NT2/D1 (cell line): ENCODE results near the gene OS9.

ENCODE experiments used
- DNase-seq: peaks from one replicate; pipeline ENCODE4 v3.0.0-alpha.2; 2011; ENCODE audit warnings: low read depth, low spot score
- H3K27me3 ChIP-seq: 2 replicates; pipeline ENCODE4 v1.6.0; 2011; ENCODE audit warnings: mild to moderate bottlenecking; ENCODE audit not compliant: insufficient read length, insufficient read depth
- H3K36me3 ChIP-seq: 2 replicates; pipeline ENCODE4 v1.6.1; 2011; ENCODE audit warnings: mild to moderate bottlenecking, low read length, mixed read lengths; ENCODE audit not compliant: insufficient read depth, insufficient read length
- H3K4me1 ChIP-seq: 2 replicates; pipeline ENCODE4 v1.5.1; 2011; ENCODE audit not compliant: insufficient read depth, insufficient read length
- H3K4me3 ChIP-seq: 2 replicates; pipeline ENCODE4 v1.5.1; 2011; ENCODE audit warnings: low read depth; ENCODE audit not compliant: insufficient read length
- H3K9ac ChIP-seq: 2 replicates; pipeline ENCODE4 v1.6.0; 2011; ENCODE audit warnings: low read depth; ENCODE audit not compliant: insufficient read length
- H3K9me3 ChIP-seq: 2 replicates; pipeline ENCODE4 v1.5.1; 2011; ENCODE audit warnings: mild to moderate bottlenecking, low read length; ENCODE audit not compliant: insufficient read depth
- SUZ12 ChIP-seq: IDR thresholded peaks from 2 replicates; pipeline ENCODE4 v1.6.1; 2011; ENCODE audit not compliant: insufficient read length, insufficient read depth; ENCODE audit errors: extremely low read depth
- YY1 ChIP-seq: IDR thresholded peaks from 2 replicates; pipeline ENCODE4 v1.6.1; 2011; ENCODE audit not compliant: insufficient read length, insufficient read depth
- ZNF274 ChIP-seq: IDR thresholded peaks from 2 replicates; pipeline ENCODE4 v1.6.1; 2011; ENCODE audit warnings: mild to moderate bottlenecking, low read depth, low read length

OS9 gene

DNA sequence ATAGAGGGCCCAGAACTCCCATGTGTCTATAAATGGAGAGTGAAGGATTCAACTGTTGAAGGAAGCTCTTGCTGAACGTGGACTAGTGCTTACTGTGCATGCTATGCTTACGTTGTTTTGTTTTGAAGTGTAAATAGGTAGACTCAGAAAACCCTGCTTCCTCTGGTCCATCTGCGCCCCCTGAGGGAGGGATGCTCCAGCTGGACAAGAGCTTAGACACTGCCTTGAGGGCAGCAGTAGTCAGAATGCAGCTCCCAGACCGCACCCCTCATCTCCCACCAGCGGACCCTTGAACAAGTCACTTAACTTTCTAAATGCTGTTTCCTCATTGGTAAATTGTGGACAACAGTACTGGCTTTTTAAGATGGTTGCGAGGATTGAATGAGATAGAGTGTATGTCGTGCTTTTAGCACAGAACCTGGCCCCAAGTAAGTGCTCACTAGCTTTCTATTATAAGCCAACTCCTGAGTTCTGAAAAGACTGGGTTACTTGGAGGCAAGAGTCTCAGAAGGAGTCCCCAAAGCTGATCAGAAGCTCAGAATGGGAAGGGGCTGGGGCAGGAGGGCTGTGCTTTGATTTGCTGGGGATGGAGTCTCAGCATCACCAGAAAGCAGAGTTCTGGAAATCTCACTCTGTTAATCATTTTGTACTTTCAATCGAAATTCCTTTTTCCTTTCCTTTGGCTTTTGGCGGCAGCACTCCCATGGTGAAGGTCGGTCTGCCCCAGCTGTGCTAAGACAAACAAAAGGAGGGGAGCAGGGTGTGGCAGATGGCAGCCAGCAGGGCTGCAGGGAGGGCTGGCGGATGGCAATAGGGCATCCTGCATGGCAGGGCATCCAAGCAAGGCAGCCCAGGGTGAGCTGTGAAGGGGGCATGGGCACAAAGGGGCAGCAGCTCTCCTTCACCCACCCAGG lies 29.0 kb downstream of the OS9 start:
- Histone ChIP-seq H3K9ac (no peak overlapping the region), H3K9me3 (no peaks in the 10 kb centered on the region), H3K4me1 (peaks cover 12% of the 10 kb centered on the region), H3K36me3 (peaks cover 45% of the 10 kb centered on the region), H3K4me3 (no peak overlapping the region), H3K27me3 (peaks cover 27% of the 10 kb centered on the region)
- no peak for TF ChIP-seq ZNF274
- no peak for TF ChIP-seq SUZ12
- TF ChIP-seq YY1: no peak
- no peak for DNase-seq

DNA sequence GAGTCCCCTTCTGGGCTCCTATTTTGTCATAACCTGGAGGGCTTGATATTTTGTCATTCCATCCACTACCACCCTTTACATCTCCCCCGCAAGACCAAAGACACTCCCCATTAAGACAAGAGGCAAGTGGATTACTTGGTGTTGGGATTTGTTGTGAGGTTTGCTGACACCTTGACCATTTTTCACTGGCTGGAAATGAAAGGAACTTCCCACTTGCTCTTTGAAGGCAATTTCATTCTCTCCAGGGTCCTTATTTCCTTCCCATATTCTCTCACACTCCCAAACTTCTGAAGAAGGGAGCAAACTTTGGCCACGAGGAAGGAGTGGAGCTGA lies 29.7 kb downstream of the OS9 start:
- DNase-seq: no peak
- Histone ChIP-seq H3K9me3 (no peaks in the 10 kb centered on the region), H3K9ac (no peak overlapping the region), H3K27me3 (peaks cover 29% of the 10 kb centered on the region), H3K4me3 (no peak overlapping the region), H3K36me3 (peaks cover 39% of the 10 kb centered on the region), H3K4me1 (peaks cover 12% of the 10 kb centered on the region)
- TF ChIP-seq YY1 (no peak), ZNF274 (no peak), SUZ12 (no peak)

- H3K4me3 ChIP-seq: no peak overlapping the region
- peaks cover 32% of the 10 kb centered on the region for H3K36me3 ChIP-seq
- H3K9me3 ChIP-seq: no peaks in the 10 kb centered on the region
- peaks cover 12% of the 10 kb centered on the region for H3K4me1 ChIP-seq
- TF ChIP-seq SUZ12: no peak
- TF ChIP-seq YY1: no peak
- TF ChIP-seq ZNF274: no peak
- peaks cover 29% of the 10 kb centered on the region for H3K27me3 ChIP-seq
- H3K9ac ChIP-seq: no peak overlapping the region
- DNase-seq: no peak
Observed at GRCh38 chr12:57724003-57724935, 30.3 kb downstream of the OS9 start.

DNA sequence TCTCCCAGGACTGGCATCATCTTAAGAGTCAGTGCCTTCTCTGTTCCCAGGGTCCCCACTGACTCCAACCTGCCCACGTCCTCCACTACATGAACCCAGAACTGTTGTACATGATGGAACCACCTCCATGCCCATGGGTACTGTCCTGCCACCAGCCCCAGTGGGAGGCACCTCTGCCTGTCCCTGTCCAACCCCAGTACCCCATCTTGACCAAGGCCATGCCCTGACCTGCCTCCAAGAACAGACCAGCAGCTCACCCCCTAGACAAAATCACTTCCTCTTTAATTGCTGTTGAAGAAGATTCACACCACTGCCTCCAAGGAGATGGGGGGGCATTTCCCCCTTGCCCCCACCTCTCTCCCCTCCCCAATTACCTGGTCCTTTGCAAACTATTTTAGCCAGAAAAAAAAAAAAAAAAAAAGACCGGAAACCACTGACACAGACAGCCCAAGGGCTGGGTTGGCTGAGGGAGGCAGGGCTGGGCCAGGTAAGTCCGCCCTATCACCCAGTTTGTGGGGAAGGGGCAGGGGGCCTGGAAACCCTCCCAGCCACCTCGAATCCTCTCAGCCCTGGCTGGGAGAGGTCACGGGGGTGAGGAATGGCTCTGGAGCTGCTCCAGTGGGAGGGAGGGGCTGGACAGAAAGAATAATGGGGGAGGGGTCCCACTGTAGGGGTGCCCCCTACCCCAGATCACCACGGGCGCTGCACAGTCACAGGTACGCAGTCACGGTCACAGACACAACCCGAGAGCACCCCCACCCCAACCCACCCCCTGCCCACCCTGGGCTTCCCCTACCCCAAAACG lies 31.2 kb downstream of the OS9 start:
- Histone ChIP-seq H3K9ac (no peak overlapping the region), H3K36me3 (peaks cover 24% of the 10 kb centered on the region), H3K9me3 (no peaks in the 10 kb centered on the region), H3K4me3 (no peak overlapping the region), H3K4me1 (peaks cover 12% of the 10 kb centered on the region), H3K27me3 (peaks cover 30% of the 10 kb centered on the region)
- no peak for DNase-seq
- no peak for TF ChIP-seq ZNF274
- TF ChIP-seq YY1: no peak

GRCh38 chr12:57725851-57726150 lies 31.9 kb downstream of the OS9 start:
- Histone ChIP-seq H3K27me3 (peaks cover 34% of the 10 kb centered on the region), H3K36me3 (peaks cover 17% of the 10 kb centered on the region), H3K4me1 (peaks cover 12% of the 10 kb centered on the region), H3K9me3 (no peaks in the 10 kb centered on the region), H3K9ac (peak overlapping the region; percentile 68), H3K4me3 (peak overlapping the region; percentile 79)
- TF ChIP-seq ZNF274: no peak
- no peak for TF ChIP-seq YY1
- no peak for TF ChIP-seq SUZ12
- DNase-seq: no peak

DNA sequence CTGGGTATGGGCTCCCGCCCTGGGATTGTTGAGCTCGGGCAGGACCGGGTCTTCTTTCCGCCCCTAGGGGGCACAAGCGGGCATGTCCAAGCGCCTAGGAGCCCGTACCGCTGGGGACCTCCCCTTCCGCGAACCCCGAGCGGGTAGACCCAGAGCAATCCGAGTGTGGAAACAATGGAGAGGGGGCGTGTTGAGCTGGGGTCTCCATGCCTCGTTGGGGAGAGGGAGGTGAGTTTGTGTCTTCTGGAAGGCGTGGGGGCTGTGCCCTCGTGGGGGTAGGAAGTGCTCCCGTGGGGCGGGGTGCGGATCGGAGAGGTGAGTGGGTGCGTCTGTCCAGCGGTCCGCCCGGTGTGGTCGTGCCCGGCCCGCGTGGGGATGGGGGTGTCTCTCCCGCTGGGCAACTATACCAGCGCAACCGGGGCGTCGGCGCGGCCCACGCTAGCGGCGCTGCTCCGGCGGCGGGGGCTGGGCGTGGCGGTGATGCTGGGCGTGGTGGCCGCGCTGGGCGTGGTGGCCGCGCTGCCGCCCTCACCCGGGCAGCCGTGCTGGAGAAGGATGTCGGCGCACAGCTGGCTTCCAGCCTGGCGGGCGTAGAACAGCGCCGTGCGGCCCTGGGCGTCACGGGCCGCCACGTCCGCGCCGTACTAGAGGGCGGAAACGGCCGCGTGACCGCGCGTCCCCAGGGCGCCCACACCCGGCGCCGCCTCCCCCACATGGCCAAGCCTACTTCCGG lies 32.4 kb downstream of the OS9 start:
- peak; percentile 85 for DNase-seq
- no peak for TF ChIP-seq ZNF274
- TF ChIP-seq YY1: no peak
- TF ChIP-seq SUZ12: no peak
- peaks cover 36% of the 10 kb centered on the region for H3K27me3 ChIP-seq

More for the DNA sequence above, 32.4 kb downstream of the OS9 start:
- peaks cover 12% of the 10 kb centered on the region for H3K36me3 ChIP-seq
- H3K9ac ChIP-seq: peak overlapping the region; percentile 65
- H3K9me3 ChIP-seq: no peaks in the 10 kb centered on the region
- peaks cover 12% of the 10 kb centered on the region for H3K4me1 ChIP-seq
- peak overlapping the region; percentile 79 for H3K4me3 ChIP-seq
